ENCODE results near the gene TBX21. TPM values are rescaled to one million over a fixed set of nuclear protein-coding genes. Genes with fewer than 3 reads are reported as not detected.
A peak's percentile ranks its signal among the peaks of the same experiment; 100 is the strongest.

Gene TBX21
- total and polyA plus RNA-seq, 5 experiments from 2014 or later = 0.42 to 27.4 (median 1.6) TPM

DNA sequence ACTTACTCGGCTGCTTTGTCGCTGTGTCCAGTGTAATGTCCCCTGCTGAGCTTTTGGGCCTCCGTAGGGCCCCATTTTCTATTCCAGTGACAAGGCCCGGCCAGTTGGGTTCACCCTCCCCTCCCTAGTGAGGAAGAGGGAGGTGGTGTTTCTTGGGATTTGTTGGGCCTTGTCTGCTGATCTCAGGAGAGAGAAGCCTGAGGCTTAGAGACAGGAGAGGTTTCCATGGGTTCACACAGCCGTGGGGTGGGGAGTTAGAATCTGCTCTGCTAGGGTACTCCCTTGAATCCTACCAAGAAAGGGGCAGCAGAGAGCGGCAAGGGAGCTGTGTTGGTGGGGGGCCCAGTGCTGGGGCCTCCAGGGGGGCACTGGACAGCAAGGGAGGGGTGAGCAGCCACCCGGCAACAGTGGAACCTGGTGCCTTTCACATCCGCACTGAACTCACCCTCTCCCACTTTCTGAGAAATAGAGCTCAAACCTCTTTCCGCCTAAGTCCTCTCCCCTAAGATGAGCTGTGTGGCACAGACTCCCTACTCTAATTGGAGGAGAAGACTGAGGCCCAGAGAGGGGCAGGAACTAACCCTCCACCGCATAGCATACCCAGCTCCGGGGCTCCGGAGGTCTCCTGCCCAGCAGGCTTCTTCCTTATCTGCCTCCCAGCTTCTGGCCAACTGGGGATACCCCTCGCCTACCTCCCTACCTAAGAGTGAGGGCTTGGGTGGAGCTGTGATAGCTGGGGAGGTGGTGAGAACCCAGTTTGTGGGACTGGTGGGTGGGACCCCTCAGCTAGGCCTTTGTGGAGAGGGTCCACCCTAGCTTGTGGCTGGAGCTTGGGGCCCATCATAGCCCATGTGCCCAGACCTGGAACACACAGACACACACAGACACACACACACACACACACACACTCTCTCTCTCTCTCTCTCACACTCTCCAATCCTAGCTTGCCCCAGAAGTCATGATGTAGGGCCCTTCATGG lies 32.3 kb upstream of the TBX21 start:
- Mint-ChIP-seq H3K9me3 (no peaks in the 10 kb centered on the region), H3K27ac (peak overlapping the region in 6 of 10 donors; percentile 22 to 84 (median 62)), H3K27me3 (no peaks in the 10 kb centered on the region), H3K36me3 (no peaks in the 10 kb centered on the region), H3K4me3 (peak overlapping the region in 5 of 10 donors; percentile 6 to 86 (median 43)), H3K4me1 (peaks cover 30 to 66% (median 52%) of the 10 kb centered on the region in 4 donors)
- DNase-seq = no peak
- no peak for ATAC-seq
- POLR2A ChIA-PET = interaction anchor here (1.2 kb wide), 1 partner anchor 40 kb away, joined by 3 read pairs; no protein-coding TSS in a partner anchor

DNA sequence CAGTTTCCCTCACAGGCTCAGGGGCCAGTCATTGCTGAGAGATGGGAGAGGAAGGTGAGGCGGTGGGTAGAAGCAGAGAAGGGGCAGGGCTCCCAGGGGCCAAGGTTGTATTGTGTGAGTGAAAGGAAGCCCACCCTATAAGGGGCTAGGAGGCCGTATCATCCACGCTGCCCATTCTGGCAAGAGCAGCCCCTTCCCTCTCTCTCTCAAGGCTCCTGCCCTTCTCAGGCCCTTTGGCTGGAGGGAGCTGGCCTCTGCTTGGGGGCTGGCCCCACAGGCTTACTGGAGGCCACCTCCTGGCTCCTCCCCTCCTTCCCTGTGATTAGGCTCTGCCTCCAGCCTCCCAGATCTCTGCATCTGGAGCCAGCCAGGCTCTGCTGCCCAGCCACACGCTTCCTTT lies 31.4 kb upstream of the TBX21 start:
- peak overlapping the region in 4 of 10 donors; percentile 18 to 86 (median 54) for H3K4me3 Mint-ChIP-seq
- no peak for DNase-seq
- H3K4me1 Mint-ChIP-seq = peaks cover 38 to 71% (median 60%) of the 10 kb centered on the region in 4 donors
- H3K27me3 Mint-ChIP-seq = no peaks in the 10 kb centered on the region
- no peaks in the 10 kb centered on the region for H3K9me3 Mint-ChIP-seq
- no peaks in the 10 kb centered on the region for H3K36me3 Mint-ChIP-seq
- peak overlapping the region in 3 of 10 donors; percentile 59 to 91 (median 70) for H3K27ac Mint-ChIP-seq
- ATAC-seq = no peak
- POLR2A ChIA-PET = interaction anchor here (1.2 kb wide), 1 partner anchor 39 kb away, joined by 3 read pairs; no protein-coding TSS in a partner anchor

- peak overlapping the region in 7 of 10 donors; percentile 40 to 91 (median 68) for H3K27ac Mint-ChIP-seq
- H3K4me1 Mint-ChIP-seq = peaks cover 46 to 79% (median 68%) of the 10 kb centered on the region in 4 donors
- H3K9me3 Mint-ChIP-seq = no peaks in the 10 kb centered on the region
- POLR2A ChIA-PET = no interaction called here
- ATAC-seq (no peak), DNase-seq (no peak)
- no peaks in the 10 kb centered on the region for H3K36me3 Mint-ChIP-seq
- H3K4me3 Mint-ChIP-seq = peak overlapping the region; percentile 7 to 63 (median 50)
- H3K27me3 Mint-ChIP-seq = no peaks in the 10 kb centered on the region
These were observed 30.5 kb upstream of the TBX21 start for GRCh38 chr17:47702391-47702995.

GRCh38 chr17:47703191-47703591 lies 29.8 kb upstream of the TBX21 start:
- Mint-ChIP-seq H3K27ac (peak overlapping the region in 8 of 10 donors; percentile 20 to 89 (median 70)), H3K27me3 (no peaks in the 10 kb centered on the region)
- peak in 6 of 10 donors; percentile 17 to 66 (median 46) for DNase-seq

GRCh38 chr17:47703671-47704070 lies 29.4 kb upstream of the TBX21 start:
- peak overlapping the region in 9 of 10 donors; percentile 47 to 89 (median 72) for H3K27ac Mint-ChIP-seq
- H3K4me3 Mint-ChIP-seq = peak overlapping the region; percentile 57 to 82 (median 72)
- ATAC-seq (no peak), DNase-seq (no peak)
- peaks cover 44 to 78% (median 70%) of the 10 kb centered on the region in 4 donors for H3K4me1 Mint-ChIP-seq
- H3K36me3 Mint-ChIP-seq = no peaks in the 10 kb centered on the region
- H3K27me3 Mint-ChIP-seq = no peaks in the 10 kb centered on the region
- no peaks in the 10 kb centered on the region for H3K9me3 Mint-ChIP-seq
- POLR2A ChIA-PET = interaction anchor here (0.8 to 1.1 kb wide), 2 partner anchors 11 to 29 kb away, joined by 4 read pairs; partner anchors contain the start of gene TBX21

More at GRCh38 chr17:47703191-47703591, 29.8 kb upstream of the TBX21 start:
- no peaks in the 10 kb centered on the region for H3K9me3 Mint-ChIP-seq
- POLR2A ChIA-PET = no interaction called here
- no peaks in the 10 kb centered on the region for H3K36me3 Mint-ChIP-seq
- peak overlapping the region; percentile 57 to 82 (median 72) for H3K4me3 Mint-ChIP-seq
- peaks cover 44 to 79% (median 72%) of the 10 kb centered on the region in 4 donors for H3K4me1 Mint-ChIP-seq
- peak; percentile 34 to 58 for ATAC-seq

DNA sequence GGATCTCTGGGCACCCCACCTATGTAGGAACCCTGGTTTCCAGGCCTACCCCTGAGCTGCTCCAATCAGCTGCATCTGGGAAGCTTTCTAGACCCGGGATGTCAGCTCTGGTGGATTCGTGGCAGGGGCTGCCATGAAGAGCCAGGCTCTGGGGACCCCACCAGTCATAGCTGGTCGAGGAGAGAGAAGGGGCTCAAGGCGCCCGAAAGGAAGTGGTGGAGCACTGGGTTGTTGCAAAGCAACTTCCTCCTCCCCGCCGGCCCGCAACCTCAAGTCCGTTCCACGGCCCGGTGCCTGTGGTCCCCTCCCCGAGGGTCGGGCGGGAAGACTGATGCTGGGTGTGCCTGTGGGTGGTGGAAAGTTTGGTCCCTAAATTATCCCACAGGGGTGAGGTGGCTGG lies 28.9 kb upstream of the TBX21 start:
- H3K4me3 Mint-ChIP-seq = peak overlapping the region in 9 of 10 donors; percentile 31 to 82 (median 71)
- no peaks in the 10 kb centered on the region for H3K9me3 Mint-ChIP-seq
- POLR2A ChIA-PET = interaction anchor here (0.8 to 1.1 kb wide), 3 partner anchors 8 to 28 kb away, joined by 3 to 4 read pairs (median 4); partner anchors contain the start of gene TBX21
- H3K4me1 Mint-ChIP-seq = peaks cover 42 to 76% (median 66%) of the 10 kb centered on the region in 4 donors
- H3K27ac Mint-ChIP-seq = peak overlapping the region in 8 of 10 donors; percentile 15 to 89 (median 80)
- ATAC-seq = no peak
- no peaks in the 10 kb centered on the region for H3K36me3 Mint-ChIP-seq
- no peaks in the 10 kb centered on the region for H3K27me3 Mint-ChIP-seq
- no peak for DNase-seq

DNA sequence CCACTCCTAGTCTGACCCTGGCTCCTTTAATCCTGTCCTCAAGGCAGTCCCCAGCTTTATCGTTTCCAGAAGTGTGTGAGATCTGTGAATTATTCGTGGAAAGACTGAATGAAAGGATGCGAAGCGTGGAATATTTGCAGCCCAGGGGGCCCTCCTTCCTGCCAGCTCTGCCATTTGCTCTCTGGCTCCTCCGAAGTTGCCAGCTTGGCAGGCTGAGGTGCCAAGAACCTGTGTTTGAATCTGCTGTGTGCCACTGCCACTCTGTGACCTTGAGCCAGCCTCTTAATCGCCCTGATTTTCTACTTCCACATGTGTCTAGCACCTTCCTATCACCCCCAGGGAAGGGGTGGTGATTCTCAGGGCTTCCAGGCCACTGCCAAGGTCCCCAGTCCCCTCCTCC lies 28.3 kb upstream of the TBX21 start:
- POLR2A ChIA-PET = interaction anchor here (0.8 to 1.6 kb wide), 4 partner anchors 8 to 28 kb away, joined by 3 to 4 read pairs (median 4); partner anchors contain the start of gene TBX21
- no peak for ATAC-seq
- H3K9me3 Mint-ChIP-seq = no peaks in the 10 kb centered on the region
- H3K4me1 Mint-ChIP-seq = peaks cover 40 to 74% (median 65%) of the 10 kb centered on the region in 4 donors
- H3K27me3 Mint-ChIP-seq = no peaks in the 10 kb centered on the region
- peak overlapping the region in 9 of 10 donors; percentile 49 to 76 (median 72) for H3K4me3 Mint-ChIP-seq
- DNase-seq = peak in 1 of 10 donors; percentile 42
- no peaks in the 10 kb centered on the region for H3K36me3 Mint-ChIP-seq
- peak overlapping the region; percentile 18 to 89 (median 65) for H3K27ac Mint-ChIP-seq

- POLR2A ChIA-PET = interaction anchor here (1.3 to 1.6 kb wide), 2 partner anchors 16 to 27 kb away, joined by 3 to 5 read pairs; no protein-coding TSS in a partner anchor
- H3K27me3 Mint-ChIP-seq = no peaks in the 10 kb centered on the region
- ATAC-seq = peak; percentile 3 to 21
- H3K4me1 Mint-ChIP-seq = peaks cover 42 to 70% (median 67%) of the 10 kb centered on the region in 4 donors
- peak in 1 of 10 donors; percentile 61 for DNase-seq
- H3K4me3 Mint-ChIP-seq = peak overlapping the region in 9 of 10 donors; percentile 52 to 75 (median 72)
- H3K27ac Mint-ChIP-seq = peak overlapping the region; percentile 37 to 89 (median 74)
- no peaks in the 10 kb centered on the region for H3K9me3 Mint-ChIP-seq
- H3K36me3 Mint-ChIP-seq = no peaks in the 10 kb centered on the region
These were observed 27.2 kb upstream of the TBX21 start for GRCh38 chr17:47705536-47706530.

- peak overlapping the region in 6 of 10 donors; percentile 52 to 75 (median 73) for H3K4me3 Mint-ChIP-seq
- POLR2A ChIA-PET = interaction anchor here (0.6 to 1.4 kb wide), 4 partner anchors 10 to 28 kb away, joined by 3 to 7 read pairs (median 3); no protein-coding TSS in a partner anchor
- no peaks in the 10 kb centered on the region for H3K27me3 Mint-ChIP-seq
- peaks cover 40 to 66% (median 63%) of the 10 kb centered on the region in 4 donors for H3K4me1 Mint-ChIP-seq
- peak in 1 of 10 donors; percentile 49 for DNase-seq
- no peaks in the 10 kb centered on the region for H3K36me3 Mint-ChIP-seq
- peak overlapping the region in 8 of 10 donors; percentile 37 to 89 (median 74) for H3K27ac Mint-ChIP-seq
- H3K9me3 Mint-ChIP-seq = no peaks in the 10 kb centered on the region
- ATAC-seq = no peak
These were observed 25.8 kb upstream of the TBX21 start for GRCh38 chr17:47707056-47707804.

GRCh38 chr17:47707884-47708283 lies 25.2 kb upstream of the TBX21 start:
- peaks cover 39 to 67% (median 59%) of the 10 kb centered on the region in 4 donors for H3K4me1 Mint-ChIP-seq
- no peak overlapping the region for H3K4me3 Mint-ChIP-seq
- no peaks in the 10 kb centered on the region for H3K9me3 Mint-ChIP-seq
- no peak for ATAC-seq
- no peaks in the 10 kb centered on the region for H3K27me3 Mint-ChIP-seq
- POLR2A ChIA-PET = interaction anchor here (0.6 to 1.4 kb wide), 3 partner anchors 9 to 14 kb away, joined by 3 to 7 read pairs (median 3); no protein-coding TSS in a partner anchor
- peak overlapping the region in 2 of 10 donors; percentile 46 to 89 for H3K27ac Mint-ChIP-seq
- DNase-seq = no peak
- H3K36me3 Mint-ChIP-seq = no peaks in the 10 kb centered on the region
